Measurements from ENCODE around the gene SIGLEC1. TPM values are rescaled to one million over a fixed set of nuclear protein-coding genes. Genes with fewer than 3 reads are reported as not detected.

SIGLEC1 gene
- total and polyA plus RNA-seq, 8 donors, result 1.8 to 45.8 (median 2.6) TPM

DNA sequence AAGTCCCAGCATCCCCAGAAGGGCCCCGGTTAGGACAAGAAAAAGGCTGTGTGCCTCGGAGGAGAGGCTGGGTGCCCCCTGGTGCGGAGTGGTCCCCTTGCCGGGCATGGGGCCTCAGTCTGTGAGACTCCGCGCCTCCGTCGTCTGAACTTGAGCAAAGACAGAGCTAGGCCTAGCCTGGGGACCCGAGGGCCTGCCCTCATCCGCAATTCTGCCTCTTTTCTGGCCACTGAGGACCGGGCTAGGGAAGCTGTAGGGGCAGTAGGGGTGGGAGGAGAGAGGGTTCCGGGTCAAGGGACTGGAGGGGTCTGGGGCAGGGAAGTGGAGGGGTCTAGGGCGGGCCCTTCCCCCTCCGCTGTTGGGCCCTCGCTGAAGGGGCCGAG is 19.5 kb upstream of the SIGLEC1 start:
- H3K27me3 ChIP-seq, result peaks cover 5 to 64% of the 10 kb centered on the region in 2 donors
- TF ChIP-seq, protein P1, sequence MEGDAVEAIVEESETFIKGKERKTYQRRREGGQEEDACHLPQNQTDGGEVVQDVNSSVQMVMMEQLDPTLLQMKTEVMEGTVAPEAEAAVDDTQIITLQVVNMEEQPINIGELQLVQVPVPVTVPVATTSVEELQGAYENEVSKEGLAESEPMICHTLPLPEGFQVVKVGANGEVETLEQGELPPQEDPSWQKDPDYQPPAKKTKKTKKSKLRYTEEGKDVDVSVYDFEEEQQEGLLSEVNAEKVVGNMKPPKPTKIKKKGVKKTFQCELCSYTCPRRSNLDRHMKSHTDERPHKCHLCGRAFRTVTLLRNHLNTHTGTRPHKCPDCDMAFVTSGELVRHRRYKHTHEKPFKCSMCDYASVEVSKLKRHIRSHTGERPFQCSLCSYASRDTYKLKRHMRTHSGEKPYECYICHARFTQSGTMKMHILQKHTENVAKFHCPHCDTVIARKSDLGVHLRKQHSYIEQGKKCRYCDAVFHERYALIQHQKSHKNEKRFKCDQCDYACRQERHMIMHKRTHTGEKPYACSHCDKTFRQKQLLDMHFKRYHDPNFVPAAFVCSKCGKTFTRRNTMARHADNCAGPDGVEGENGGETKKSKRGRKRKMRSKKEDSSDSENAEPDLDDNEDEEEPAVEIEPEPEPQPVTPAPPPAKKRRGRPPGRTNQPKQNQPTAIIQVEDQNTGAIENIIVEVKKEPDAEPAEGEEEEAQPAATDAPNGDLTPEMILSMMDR (IDR thresholded peaks at IDR 0.05), result no peak
- H3K4me1 ChIP-seq, result peaks cover 6 to 24% of the 10 kb centered on the region in 2 donors
- no peaks in the 10 kb centered on the region for H3K9me3 ChIP-seq
- no peak for ATAC-seq
- no peak overlapping the region for H3K4me3 ChIP-seq
- no peak for DNase-seq
- no peaks in the 10 kb centered on the region for H3K36me3 ChIP-seq
- peak overlapping the region in 1 of 2 donors; percentile 55 for H3K27ac ChIP-seq
- intact Hi-C loops (cut with DNase I), result no loop called here

DNA sequence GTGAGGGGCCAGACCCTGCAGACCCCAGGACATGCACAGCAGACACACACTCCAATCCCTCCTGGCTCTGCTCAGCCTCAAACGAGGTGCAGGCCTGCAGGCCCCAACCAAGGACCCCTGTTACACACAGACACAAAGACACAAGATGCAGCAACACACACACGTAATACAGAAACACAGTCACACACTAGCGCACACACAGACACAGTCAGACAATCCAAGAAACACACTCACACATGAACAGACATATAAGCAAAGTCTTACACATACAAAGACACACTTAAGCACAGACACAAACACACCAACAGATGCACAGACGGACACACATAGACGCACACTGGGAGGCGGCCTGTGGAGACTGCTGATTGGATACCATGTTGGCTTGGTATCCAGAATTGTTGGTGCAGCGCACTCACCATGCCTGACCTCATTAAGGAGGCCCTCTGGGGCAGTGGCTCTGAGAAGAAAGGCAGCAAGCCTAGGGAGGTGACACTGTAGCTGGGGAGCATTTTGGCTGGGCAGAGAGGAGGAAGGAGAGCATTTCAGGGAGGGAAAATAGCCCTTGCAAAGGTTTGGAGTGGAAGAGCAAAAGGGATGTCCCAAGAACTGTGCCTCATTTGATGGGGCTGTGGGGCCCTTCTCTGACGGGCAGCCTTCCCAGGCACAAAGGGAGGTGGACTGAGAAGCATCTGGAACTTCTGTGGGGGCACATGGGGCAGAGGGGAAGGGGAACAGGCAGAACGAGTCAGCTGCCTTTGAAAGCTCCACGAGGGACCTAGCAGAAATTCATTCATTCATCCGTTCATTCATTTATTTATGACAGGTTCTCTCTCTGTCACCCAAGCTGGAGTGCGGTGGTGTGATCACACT is 18.6 kb upstream of the SIGLEC1 start:
- no peak overlapping the region for H3K4me3 ChIP-seq
- H3K36me3 ChIP-seq, result no peaks in the 10 kb centered on the region
- H3K4me1 ChIP-seq, result peaks cover 6 to 15% of the 10 kb centered on the region in 2 donors
- DNase-seq, result no peak
- peaks cover 5 to 73% of the 10 kb centered on the region in 2 donors for H3K27me3 ChIP-seq
- peak overlapping the region in 1 of 2 donors; percentile 18 for H3K27ac ChIP-seq
- ATAC-seq, result no peak
- TF ChIP-seq, protein P1 (IDR thresholded peaks at IDR 0.05), result no peak
- no peaks in the 10 kb centered on the region for H3K9me3 ChIP-seq
- intact Hi-C loops (cut with DNase I), result no loop called here

DNA sequence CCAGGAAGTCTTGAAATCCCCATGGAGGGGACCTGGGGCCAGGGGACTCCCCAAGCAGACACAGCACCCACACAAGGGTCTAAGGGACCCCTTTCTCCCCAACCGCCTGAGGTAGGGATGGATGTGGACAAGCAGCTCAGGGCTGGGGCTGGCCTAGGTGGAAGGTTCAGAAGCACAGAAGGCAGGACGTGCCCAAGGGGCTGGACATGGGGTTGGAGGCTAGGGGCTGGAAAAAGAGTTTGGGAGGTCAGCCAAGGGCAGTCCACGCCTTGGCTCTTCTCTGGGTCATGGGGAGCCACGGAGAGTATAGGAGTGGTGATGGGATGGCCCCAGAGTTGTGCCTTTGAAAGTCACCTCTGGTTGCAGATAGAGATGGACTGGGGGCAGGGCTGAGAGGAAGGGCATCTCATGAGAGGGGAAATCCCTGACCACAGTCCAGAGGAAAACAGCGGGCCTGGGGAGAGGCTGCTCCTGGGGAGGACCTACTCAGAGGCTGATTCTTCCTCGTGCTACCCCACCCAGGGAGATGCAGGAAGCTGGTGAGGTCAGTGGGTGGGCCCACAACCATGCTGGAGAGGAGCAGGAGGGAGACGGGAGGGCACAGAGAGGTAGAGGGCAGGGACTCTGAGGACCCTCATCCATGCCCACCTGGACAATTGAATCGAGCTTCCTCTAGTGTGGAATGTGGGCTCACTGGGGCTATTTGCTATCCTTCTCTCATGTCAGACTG is 17.6 kb upstream of the SIGLEC1 start:
- TF ChIP-seq, protein P1 (IDR thresholded peaks at IDR 0.05), result no peak
- Histone ChIP-seq H3K4me1 (peaks cover 6 to 11% of the 10 kb centered on the region in 2 donors), H3K4me3 (no peak overlapping the region), H3K27me3 (peaks cover 5 to 79% of the 10 kb centered on the region in 2 donors), H3K36me3 (no peaks in the 10 kb centered on the region), H3K27ac (no peak overlapping the region), H3K9me3 (no peaks in the 10 kb centered on the region)
- ATAC-seq (no peak), DNase-seq (no peak)
- intact Hi-C loops (cut with DNase I), result no loop called here

DNA sequence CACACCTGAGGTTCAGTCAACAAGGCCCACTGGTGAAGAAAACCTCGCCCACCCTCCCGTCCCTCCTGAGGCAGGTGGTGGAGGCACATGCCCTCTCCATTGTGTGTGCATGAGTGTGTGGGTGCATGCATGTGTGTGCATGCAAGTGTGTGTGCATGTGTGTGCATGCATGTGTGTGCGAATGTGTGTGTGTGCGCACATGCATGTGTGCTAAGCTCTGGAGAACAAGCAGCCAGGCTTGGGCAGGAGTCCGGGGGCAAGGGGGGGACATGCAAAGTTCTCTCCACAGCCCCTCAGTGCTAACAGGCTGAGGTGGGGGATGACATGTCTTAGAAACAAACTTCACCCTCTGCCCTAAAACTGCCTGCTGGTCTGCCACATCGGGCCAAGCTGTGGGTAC is 17.0 kb upstream of the SIGLEC1 start:
- Histone ChIP-seq H3K4me1 (peaks cover 6 to 11% of the 10 kb centered on the region in 2 donors), H3K27ac (no peak overlapping the region), H3K36me3 (no peaks in the 10 kb centered on the region), H3K27me3 (peaks cover 5 to 79% of the 10 kb centered on the region in 2 donors), H3K4me3 (no peak overlapping the region), H3K9me3 (no peaks in the 10 kb centered on the region)
- TF ChIP-seq, protein P1 (IDR thresholded peaks at IDR 0.05), result no peak
- DNase-seq, result no peak
- intact Hi-C loops (cut with DNase I), result no loop called here
- ATAC-seq, result no peak

DNA sequence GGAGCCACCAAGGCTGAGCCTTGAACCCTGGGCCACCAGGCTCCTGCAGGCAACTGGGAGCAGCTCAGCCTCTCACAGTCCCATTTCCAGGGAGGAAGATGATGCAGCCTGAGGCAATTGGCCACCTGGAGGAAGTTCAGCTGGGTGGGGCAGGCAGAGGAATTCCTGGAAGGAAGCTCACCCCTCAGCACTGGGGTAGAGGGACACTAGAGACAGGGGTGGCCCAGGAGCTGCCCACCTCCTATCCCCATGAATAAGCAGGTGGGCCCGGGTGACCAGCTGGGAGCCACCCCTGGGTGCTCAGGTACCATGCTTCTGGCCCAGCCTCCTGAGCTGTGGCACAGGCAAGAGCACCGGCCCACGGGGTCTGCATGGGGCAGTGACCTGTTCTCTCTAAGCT is 16.5 kb upstream of the SIGLEC1 start:
- Histone ChIP-seq H3K4me3 (no peak overlapping the region), H3K9me3 (no peaks in the 10 kb centered on the region), H3K27ac (no peak overlapping the region), H3K4me1 (peaks cover 2 to 8% of the 10 kb centered on the region in 2 donors), H3K27me3 (peaks cover 5 to 79% of the 10 kb centered on the region in 2 donors), H3K36me3 (no peaks in the 10 kb centered on the region)
- no peak for DNase-seq
- ATAC-seq, result no peak
- TF ChIP-seq, protein P1 (IDR thresholded peaks at IDR 0.05), result no peak
- intact Hi-C loops (cut with DNase I), result no loop called here
